GM12874 (cell line): ENCODE measurements around the gene PLXDC2.

Experiments
- CTCF ChIP-seq: IDR thresholded peaks from 2 replicates; pipeline ENCODE4 v1.5.1; 2011; ENCODE audit warnings: low read depth, mild to moderate bottlenecking, control low read depth, low read length, moderate library complexity; ENCODE audit not compliant: insufficient read depth

Gene PLXDC2

DNA sequence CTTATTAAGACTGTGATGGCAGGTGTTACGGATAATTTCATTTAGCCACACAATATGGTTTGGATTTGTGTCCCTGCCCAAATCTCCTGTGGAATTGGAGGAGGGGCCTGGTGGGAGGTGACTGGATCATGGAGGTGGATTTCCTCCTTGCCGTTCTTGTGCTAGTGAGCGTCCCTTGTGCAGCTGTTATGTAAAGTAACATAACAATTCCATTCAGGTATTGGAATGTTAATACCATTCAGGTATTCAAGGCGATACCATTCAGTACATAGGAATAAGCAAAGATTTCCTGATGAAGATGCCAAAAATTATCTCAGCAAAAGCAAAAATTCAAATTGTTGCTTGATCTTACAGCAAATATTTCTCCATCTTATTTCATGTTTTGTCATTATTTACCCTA lies 32.5 kb upstream of the PLXDC2 start:
- TF ChIP-seq CTCF: no peak

DNA sequence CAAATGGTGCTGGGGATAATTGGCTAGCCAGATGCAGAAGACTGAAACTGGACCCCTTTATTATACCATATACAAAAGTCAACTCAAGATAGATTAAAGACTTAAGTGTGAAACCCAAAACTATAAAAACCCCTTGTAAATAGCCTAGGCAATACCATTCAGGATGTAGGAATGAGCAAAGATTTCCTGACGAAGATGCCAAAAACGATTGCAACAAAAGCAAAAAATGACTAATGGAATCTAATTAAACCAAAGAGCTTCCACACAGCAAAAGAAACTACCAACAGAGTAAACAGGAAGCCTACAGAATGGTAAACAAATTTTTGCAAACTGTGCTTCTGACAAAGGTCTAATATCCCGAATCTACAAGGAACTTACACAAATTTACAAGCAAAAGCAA lies 30.9 kb upstream of the PLXDC2 start:
- TF ChIP-seq CTCF: no peak

GRCh38 chr10:19788075-19788686 lies 28.1 kb upstream of the PLXDC2 start:
- TF ChIP-seq CTCF: peak; percentile 66

GRCh38 chr10:19788902-19789301 lies 27.3 kb upstream of the PLXDC2 start:
- TF ChIP-seq CTCF: no peak

- TF ChIP-seq CTCF: no peak
These were observed 26.6 kb upstream of the PLXDC2 start for GRCh38 chr10:19789607-19790006.

DNA sequence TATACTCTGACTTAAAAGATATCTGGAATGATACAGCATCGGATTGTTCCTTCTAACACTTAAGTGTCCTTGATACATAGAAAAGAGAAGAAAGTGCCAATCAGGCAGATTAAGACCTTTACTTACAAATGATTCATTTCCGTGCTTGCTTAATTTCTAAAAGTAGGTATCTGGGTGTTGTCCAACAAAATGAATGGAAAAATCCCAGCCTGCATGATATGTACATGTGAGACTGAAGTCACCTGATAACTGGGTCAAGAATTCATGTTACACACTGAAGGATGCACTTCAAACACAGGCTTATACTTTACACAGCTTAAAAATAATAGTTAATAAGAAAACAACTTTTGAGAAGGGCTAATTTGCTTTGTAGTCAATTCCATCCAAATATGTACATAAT lies 25.2 kb upstream of the PLXDC2 start:
- TF ChIP-seq CTCF: no peak

GRCh38 chr10:19795684-19796083 lies 20.5 kb upstream of the PLXDC2 start:
- TF ChIP-seq CTCF: no peak
